SKM-1 treated with dmso at 0.1 percent for 144 hours (cell line): ENCODE data around the gene FBXO42.

Source experiments
- DNase-seq: peaks from one replicate; lab custom pipeline; 2025; ENCODE audit not compliant: unreplicated experiment; lab: John Stamatoyannopoulos, UW

FBXO42 gene

DNA sequence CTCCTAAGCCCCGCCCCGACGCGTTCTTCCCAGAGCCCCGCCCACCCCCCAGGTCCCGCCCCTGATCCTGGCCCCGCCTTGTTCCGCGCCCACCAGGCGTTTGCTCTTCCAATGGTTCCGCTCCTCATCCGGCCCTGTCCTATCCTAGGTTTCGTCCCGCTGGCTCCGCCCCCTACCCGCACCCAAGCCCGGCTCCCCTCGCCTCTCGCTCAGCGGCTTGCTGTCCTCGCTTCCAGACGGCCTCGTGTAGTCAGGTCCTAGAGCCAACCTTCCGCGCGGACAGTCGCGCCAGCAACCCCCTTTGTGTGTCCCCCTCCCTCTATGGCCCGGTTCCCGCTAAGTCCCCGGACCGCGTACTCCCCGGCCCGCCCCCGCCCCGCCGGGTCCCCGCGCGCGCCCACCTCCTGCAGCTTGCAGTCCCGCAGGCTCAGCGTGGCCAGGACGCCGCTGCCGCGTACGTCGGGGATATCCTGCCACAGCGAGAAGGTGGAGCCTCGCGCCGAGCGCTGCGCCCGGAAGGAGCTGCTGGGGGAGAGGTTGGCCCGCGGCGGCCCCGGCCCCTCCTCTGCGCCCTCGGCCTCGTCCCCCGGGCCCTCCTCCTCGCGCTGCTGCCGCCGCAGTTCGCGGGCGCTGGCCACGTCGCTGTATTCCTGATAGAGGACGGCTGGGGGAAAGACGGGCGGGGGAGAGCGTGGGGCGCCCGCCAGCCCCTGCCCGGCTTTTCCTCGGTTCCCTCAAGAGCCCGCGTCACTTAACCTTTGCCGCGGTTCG, 145.5 kb downstream of the FBXO42 start:
- DNase-seq, result peak; percentile 98

DNA sequence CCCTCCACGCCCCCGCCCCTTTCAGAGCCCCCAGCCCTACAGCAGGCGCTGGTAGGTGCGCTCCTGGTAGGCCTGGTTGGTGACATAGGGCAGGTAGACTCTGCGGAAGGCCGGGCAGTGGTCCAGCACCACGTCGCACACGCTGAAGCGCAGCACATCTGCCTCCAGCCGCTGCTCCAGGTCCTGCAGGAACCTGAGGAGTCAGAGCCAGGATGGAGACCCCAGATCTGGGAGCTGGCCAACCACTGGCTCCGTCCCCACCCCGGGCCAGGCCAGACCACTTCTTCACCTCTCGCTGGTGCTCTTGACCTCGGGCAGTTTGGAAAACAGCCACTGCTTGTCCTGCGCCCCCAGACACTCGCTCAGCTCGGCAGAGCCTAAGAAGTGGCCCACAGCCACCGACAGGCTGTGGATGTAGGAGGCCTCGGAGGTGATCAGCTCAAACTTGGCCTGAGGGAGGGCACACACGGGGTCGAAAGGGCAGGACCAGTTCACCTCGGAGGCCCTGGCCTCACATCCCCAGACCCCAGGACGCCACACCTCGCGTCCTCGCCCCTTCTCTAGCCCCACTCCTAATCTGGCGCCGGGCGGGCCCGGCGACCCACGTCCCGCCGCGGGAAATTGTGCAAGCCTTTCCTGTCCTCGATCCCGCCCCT, 146.3 kb downstream of the FBXO42 start:
- no peak for DNase-seq

DNA sequence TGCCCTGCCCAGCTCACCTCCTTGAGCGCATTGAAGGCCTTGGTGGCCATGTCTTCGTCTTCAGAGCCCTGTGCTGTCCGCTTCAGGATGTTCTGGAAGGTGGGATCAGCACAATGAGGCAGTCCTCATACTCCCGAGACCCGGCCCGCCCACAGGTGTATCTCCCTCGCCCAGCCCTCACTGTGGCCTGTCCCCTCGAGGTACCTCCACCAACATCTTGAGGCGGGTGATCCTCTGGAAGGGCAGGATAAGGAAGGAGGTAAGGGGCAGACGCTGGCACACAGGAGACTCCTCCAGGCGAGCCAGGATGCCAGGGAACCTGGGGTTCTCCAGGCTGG, 147.0 kb downstream of the FBXO42 start:
- no peak for DNase-seq

DNA sequence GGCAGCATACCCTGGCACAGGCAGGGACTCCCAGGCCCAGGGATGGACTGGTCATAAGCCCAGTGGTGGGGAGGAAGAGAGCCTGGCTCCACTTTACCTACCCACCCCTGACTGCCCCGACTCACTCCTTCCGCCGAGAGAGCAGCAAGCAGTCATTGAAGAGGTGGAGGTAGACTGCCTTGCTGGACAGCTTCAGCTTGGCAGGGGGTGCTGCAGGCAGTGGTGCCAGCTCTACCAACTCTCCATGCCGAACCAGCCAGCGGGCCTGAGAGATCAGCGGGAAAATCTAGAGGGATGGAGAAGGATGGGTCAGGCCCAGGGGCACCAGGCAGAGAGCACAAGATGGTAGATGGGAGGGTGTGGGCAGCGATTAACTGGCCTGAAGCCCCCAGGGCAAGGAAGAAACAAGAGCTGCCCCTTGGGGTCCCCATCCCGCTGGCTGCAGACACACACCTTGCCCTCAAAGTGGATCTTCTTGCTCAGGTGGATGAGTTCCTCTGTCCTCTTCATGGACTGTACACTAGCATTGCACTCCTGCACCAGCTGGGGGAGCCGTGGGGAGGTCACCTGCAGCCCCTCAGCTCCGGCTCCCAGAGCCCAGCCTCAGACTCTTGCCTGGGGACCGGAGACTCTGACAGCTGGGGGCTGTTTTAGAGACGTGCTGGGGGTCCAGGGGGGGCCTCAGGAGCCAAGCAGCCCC, 147.5 kb downstream of the FBXO42 start:
- DNase-seq, result no peak

DNA sequence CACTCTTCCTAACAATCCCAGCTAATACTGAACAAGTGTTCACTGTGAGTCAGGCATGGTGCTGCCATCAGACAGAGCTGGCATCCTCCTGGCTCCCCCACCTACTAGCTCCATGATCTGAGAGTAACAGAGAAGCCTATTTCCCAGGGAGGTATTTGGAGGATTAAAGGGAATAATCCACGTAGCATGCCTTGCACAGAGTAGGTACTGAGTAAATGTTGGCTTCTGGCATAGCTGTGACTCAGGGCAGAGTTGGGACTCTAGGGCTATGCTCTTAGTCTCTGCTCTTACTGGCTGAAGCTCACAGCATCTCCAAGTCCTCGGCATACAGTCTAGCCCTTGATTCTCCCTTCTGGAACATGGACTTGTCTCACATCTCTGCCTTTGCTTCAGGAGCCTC, 148.1 kb downstream of the FBXO42 start:
- no peak for DNase-seq

DNA sequence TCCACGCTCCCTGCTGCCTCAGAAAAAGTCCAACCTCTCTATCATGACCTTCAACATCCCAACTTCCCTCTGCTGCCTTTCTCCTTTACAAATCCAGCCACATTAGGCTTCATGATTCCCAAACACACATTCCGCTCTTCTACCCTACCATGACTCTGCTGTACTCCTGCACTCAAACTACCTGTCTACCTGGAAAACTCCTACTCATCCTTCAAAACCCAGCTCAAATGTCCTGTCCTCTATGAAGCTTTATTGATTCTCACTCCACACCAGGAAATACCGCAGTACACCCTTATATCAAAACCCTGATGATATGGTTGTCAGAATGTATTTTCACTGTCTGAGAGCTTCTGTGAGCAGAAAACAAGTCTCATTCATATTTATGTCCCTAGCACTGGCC, 148.7 kb downstream of the FBXO42 start:
- no peak for DNase-seq

DNA sequence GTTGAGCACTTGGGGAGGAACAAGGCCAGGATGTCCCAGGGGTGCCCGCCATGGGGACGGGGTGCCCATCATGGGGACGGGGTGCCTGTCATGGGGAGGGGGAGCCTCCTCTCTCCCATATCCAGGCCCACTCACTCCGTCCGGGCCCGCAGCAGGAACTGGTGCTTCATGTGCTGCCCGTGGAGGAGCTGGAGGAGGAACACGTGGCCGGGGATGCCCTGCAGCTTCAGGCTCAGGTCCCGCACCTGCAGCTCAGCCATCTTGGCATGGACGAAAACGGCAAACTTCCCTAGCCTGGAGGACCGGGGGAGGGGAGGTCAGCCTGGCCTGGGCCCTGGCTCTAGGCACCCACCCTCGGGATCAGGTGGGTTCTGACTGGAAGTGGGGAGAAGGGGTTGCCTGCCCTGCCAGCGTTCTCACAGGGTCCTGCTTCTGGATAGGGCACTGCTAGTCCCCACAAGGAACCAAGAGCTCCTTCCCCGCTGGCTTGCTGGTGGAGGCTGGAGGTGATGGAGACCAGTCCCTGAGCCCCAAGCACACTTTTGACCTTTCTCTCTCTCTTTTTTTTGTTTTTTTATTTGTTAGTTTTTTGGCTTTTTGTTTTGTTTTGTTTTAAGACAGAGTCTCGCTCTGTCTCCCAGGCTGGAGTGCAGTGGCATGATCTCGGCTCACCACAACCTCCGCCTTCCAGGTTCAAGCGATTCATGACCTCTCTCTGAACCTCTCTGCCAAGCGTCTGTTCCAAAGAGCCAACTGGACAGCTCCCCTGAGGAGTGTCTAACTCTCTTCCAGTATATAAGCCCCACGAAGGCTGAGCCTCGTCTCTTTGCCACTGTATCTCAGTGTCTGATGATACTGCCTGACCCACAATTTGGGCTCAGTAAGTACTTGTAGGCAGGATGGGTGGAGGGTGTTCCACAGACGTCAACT, 149.7 kb downstream of the FBXO42 start:
- DNase-seq, result no peak

DNA sequence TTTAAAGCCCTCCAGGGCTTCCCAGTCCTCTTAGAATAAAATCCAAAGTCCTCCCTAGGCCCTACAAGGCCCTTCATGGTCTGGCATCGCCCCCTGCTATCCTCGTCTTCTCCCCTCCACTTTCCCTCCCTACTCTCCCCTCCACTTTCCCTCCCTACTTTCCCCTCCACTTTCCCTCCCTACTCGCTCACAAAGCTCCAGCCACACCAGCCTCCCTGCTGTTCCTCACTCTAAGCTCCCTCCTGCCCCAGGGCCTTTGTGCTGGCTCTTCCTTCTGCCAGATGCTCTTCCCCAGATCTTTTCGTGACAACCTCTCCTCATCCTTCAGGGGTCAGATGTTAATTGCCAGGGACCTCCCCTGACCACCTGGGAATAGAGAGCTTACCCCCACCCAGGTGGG, 152.6 kb downstream of the FBXO42 start:
- DNase-seq, result no peak

DNA sequence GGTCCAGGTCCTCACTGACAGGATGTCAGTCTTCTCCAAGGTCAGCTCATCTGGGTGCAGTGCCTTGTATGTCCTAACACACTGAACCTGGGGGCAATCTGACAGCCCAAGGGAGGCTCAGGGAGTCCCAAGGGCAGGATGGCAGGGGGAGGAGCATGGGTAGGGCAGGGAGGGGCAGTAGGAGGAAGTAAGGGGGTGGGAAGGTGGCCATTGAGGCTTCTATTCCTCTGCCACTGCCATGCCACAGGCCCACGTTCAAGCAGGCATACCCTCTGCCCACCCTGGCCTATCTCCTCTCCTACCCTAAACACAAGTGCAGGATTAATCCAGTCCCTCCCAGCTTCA, 153.2 kb downstream of the FBXO42 start:
- no peak for DNase-seq

DNA sequence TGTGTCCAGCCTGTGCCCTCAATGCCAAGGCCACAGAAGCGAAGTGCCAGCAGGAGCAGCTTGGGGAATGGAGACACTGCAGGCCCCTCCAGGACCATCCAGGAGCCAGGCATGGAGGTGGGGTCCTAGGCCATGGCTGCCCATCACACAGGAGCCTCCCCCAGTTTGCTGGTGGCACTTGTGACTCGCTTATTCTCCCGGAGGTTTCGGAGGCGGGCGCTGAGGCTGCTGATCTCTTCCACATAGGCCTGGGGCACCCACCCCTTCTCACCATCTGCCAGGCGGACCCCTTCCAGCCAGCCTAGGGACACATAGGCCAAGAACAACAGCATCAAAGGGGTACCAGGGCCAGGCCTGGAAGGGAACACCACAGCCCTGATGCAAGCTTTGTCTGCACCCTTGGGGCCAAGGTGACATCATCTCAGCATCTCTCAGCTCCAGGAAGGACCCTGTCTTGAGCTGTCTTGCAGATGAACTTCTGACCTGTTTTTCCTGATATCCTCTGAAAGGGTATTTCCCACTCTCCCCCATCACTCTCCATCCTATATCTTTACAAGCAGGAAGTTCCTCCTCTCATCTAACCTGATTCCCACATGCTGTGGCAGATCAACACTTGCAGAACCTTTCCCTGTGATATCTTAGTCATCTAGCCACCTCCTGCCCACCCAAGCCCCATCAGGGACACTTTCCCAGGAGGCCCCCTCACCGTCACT, 153.7 kb downstream of the FBXO42 start:
- no peak for DNase-seq

DNA sequence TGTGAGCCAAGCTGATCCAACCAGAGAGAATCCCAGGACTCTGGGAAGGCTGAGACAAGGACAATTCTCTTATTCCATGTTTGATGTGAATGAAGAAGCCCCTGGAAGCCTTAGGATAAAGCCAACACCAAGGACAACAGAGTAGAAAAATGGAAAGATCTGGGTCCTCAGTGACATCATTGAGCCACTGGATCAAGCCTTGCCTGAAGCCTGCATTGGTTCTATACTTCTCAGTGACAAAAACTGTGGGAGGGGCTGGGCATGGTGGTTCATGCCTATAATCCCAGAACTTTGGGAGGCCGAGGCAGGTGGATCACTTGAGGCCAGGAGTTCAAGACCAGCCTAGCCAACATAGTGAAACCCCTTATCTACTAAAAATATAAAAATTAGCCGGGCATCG, 155.4 kb downstream of the FBXO42 start:
- no peak for DNase-seq
